Measurements from ENCODE around the gene JMJD7.

The JMJD7 gene

DNA sequence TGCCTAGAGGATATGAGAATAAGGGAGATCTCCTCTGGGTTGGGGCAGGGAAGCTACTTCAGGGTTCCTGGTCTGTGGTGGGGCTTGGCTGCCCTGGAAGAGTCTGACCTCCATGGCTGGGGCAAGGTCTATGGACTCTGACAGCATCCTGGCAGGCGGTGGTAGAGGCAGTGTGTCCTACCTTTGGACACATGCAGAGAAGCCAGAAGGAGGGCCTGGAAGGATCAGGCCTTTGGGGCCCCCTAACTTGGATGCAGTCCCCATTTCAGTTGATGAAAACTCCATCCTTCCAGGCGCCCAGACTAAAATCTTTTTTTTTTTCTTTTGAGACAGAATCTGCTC, 55.6 kb downstream of the JMJD7 start:
- POLR2A ChIA-PET: no interaction called here

DNA sequence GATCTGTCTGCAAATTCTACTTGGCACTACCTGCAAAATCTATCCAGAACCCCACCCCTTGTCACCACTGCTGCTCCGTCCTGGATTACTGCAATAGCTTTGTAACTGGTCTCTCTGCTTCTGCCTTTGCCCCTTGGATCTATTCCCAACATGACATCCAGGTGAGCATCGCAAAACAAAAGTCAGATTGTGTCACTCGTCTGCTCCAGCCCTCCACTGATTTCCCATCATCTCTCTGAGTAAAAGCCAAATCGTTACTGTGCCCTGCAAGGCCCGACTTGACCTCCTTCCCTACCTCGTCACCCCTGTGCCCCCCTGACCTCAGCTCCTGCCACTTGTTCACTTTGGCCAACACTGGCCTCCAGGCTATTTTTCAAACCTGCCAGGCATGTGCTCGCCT, 56.6 kb downstream of the JMJD7 start:
- no peak for DNase-seq (ENCODE audit: extremely low spot score)
- TF ChIP-seq, protein P1, sequence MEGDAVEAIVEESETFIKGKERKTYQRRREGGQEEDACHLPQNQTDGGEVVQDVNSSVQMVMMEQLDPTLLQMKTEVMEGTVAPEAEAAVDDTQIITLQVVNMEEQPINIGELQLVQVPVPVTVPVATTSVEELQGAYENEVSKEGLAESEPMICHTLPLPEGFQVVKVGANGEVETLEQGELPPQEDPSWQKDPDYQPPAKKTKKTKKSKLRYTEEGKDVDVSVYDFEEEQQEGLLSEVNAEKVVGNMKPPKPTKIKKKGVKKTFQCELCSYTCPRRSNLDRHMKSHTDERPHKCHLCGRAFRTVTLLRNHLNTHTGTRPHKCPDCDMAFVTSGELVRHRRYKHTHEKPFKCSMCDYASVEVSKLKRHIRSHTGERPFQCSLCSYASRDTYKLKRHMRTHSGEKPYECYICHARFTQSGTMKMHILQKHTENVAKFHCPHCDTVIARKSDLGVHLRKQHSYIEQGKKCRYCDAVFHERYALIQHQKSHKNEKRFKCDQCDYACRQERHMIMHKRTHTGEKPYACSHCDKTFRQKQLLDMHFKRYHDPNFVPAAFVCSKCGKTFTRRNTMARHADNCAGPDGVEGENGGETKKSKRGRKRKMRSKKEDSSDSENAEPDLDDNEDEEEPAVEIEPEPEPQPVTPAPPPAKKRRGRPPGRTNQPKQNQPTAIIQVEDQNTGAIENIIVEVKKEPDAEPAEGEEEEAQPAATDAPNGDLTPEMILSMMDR (IDR thresholded peaks at IDR 0.05; ENCODE audit: control extremely low read depth, extremely low read depth, low read depth, missing control alignments): no peak
- ChIA-PET POLR2A (no interaction called here), CTCF (no interaction called here)

More for the DNA sequence above, 55.6 kb downstream of the JMJD7 start:
- CTCF ChIA-PET: interaction anchor here (1.4 kb wide), 1 partner anchor 11 kb away, joined by 4 read pairs; no protein-coding TSS in a partner anchor
- no peak for DNase-seq (ENCODE audit: extremely low spot score)
- TF ChIP-seq, protein P1 (IDR thresholded peaks at IDR 0.05; ENCODE audit: control extremely low read depth, extremely low read depth, low read depth, missing control alignments): no peak

DNA sequence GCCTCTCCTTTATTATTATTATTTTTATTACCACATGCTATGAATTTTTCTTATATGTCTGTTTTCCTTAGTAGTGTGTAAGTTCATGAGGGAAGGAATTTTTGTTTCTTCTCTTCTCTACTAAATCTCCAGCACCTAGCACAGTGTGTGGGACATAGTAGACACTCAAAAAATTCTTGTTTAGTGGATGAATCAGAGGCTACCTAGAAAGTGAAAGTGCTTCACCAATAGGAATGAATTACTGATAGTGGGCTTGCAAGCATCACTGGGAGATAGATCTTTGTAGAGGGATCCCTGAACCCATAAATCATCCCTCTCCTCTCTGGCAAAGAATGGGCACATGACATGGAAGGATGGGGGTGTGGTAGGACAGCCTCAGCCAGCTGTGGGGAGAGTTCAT, 57.4 kb downstream of the JMJD7 start:
- no peak for DNase-seq (ENCODE audit: extremely low spot score)
- CTCF ChIA-PET: no interaction called here
- TF ChIP-seq, protein P1 (IDR thresholded peaks at IDR 0.05; ENCODE audit: control extremely low read depth, extremely low read depth, low read depth, missing control alignments): no peak
- POLR2A ChIA-PET: no interaction called here

DNA sequence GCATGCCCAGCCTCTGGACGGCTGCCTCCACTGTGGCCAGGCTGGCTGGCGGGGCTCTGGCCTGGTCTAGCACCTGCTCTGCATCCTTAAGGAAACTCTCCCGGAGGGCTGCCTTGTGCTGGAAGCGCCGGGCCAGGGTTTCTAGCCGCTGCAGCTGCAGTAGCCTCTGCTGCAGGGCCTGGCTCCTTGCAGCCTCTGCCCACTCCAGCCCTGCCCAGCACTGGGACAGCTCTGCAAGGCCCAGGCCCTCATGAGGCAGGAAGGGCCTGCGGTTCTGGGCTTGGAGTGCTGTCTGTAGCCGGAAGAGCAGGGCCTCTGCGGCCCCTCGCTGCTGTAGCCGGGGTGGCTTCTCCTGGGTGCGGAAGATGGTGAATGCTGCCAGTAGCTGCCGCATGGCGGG, 57.9 kb downstream of the JMJD7 start:
- DNase-seq (ENCODE audit: extremely low spot score): no peak
- ChIA-PET CTCF (interaction anchor here (0.9 to 1.7 kb wide), 3 partner anchors 12 to 198 kb away, joined by 3 read pairs; no protein-coding TSS in a partner anchor), POLR2A (no interaction called here)
- TF ChIP-seq, protein P1 (IDR thresholded peaks at IDR 0.05; ENCODE audit: control extremely low read depth, extremely low read depth, low read depth, missing control alignments): no peak

DNA sequence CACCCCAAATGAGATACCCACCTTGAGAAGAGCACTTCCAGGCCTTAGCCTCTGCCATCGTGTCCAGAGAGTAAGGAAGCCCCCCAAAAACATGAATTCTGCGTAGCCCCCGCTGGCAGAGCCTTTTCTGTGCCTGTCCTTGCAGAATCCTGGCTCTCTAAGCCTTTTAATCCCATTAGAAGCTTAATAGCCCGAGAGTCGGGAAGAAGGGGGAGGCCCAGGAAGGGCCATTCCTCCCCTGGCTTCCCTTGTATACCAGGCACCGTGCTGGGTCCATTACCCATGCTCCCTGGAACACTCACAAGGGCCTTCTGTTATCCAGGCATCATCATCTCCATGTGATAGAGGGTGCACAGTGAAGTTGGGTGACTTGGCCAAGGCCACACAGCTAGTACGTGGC, 58.8 kb downstream of the JMJD7 start:
- TF ChIP-seq, protein P1 (IDR thresholded peaks at IDR 0.05; ENCODE audit: control extremely low read depth, extremely low read depth, low read depth, missing control alignments): no peak
- ChIA-PET POLR2A (no interaction called here), CTCF (interaction anchor here (0.9 to 1.7 kb wide), 4 partner anchors 13 to 198 kb away, joined by 3 to 4 read pairs (median 3); no protein-coding TSS in a partner anchor)
- DNase-seq (ENCODE audit: extremely low spot score): no peak

DNA sequence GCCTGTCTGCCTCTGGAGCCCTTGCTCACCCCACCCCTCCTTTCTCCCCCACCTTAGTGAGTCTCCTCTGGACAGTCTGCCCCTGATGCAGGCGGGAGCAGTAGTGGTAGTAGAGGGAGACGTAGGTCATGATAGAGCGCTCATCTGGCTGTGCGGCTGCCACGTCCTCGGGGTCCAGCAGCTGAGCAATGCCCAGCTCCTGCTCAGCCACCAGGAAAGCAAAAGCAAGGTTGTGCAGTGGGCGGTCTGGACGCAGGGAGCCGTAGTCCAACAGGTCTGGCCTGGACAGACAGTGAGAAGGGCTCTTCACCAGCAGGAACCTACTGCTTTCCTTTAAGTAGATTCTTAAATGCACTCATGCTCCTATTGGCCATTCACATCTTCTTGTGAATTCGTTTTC, 59.3 kb downstream of the JMJD7 start:
- TF ChIP-seq, protein P1 (IDR thresholded peaks at IDR 0.05; ENCODE audit: control extremely low read depth, extremely low read depth, low read depth, missing control alignments): no peak
- DNase-seq (ENCODE audit: extremely low spot score): no peak
- ChIA-PET POLR2A (no interaction called here), CTCF (interaction anchor here (1.0 to 1.7 kb wide), 3 partner anchors 11 to 75 kb away, joined by 3 to 4 read pairs (median 3); no protein-coding TSS in a partner anchor)

Measured in GM10248 (cell line).